HG02981 (cell line): ENCODE data around the gene SLAMF6.
A peak's percentile ranks its signal among the peaks of the same experiment; 100 is the strongest.

Source experiments
- ATAC-seq: cut with Tn5 transposase; IDR thresholded peaks from one replicate; pipeline ENCODE4 v1.9.1; 2021; ENCODE audit warnings: mild to moderate bottlenecking, moderate library complexity; ENCODE audit not compliant: unreplicated experiment

Gene SLAMF6

DNA sequence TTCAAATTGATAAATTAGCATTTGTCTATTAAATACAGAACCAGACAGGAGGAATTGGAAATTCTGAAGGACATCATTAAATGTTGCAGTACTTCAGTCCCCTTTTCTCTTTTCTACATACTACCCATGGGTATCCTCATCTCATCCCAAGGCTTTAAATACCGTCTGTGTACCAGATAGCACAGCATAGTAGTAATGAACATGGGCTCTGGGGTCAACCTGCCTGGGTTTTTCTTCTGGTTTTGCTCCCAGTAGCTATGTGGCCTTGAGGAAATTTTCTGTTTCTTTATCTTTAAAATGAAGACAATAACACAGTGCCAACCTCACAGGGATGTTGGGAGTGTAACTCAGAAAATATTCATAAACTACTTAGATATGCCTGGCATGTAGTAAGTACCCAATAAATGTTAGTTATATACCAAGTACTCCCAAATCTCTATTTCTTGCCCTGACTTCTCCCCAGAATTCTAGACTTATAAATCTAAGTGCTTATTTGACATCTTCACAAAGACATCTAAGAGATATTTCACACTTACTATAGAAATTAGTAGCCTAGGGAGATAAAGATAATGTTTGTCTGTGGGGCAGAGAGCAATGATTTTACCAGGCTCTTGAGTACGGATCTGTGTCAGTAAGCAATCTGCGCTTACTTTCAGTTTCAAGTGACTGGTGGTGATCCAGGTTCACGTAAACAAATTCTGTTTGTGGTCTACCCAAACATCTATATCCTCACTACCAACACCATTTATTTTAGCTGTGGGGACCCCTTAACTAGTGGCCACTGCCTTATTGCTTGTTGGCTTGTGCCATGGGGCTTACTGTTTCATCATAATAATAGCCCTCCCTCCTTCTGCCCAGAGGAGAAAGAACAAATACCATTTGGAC is 85.4 kb downstream of the SLAMF6 start:
- peak; percentile 84 for ATAC-seq

DNA sequence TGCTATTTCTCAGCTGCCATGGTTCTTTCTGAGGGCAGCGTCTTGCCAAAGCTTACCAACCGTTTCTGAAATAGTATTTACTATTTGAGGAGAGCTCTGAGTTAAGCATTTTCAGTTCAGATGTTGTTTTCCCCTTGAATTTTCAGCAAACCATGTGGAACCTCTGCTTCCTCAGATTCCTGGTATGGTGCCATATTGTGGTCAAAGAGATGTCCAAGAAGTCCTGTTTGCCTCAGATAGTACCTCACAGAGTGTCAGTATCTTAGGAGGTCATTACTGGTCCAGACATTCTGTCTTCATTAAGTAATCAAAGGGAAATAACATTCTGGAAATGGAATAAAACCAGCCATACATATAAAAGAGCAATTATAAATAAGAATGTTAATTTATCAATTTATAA is 86.1 kb downstream of the SLAMF6 start:
- ATAC-seq = no peak
